GM21423 (cell line): ENCODE results near the gene RNF133.
"Not testable (repeated sequence)": the region's sequence is repeated elsewhere in the genome, so short reads cannot be mapped to it uniquely, and the experiment has no call there.

Experiments
- ATAC-seq: cut with Tn5 transposase; IDR thresholded peaks from one replicate; pipeline ENCODE4 v1.9.1; 2021; ENCODE audit warnings: mild to moderate bottlenecking, moderate library complexity; ENCODE audit not compliant: unreplicated experiment

RNF133 gene

GRCh38 chr7:122691569-122692235 is 7.2 kb downstream of the RNF133 start:
- no peak for ATAC-seq

DNA sequence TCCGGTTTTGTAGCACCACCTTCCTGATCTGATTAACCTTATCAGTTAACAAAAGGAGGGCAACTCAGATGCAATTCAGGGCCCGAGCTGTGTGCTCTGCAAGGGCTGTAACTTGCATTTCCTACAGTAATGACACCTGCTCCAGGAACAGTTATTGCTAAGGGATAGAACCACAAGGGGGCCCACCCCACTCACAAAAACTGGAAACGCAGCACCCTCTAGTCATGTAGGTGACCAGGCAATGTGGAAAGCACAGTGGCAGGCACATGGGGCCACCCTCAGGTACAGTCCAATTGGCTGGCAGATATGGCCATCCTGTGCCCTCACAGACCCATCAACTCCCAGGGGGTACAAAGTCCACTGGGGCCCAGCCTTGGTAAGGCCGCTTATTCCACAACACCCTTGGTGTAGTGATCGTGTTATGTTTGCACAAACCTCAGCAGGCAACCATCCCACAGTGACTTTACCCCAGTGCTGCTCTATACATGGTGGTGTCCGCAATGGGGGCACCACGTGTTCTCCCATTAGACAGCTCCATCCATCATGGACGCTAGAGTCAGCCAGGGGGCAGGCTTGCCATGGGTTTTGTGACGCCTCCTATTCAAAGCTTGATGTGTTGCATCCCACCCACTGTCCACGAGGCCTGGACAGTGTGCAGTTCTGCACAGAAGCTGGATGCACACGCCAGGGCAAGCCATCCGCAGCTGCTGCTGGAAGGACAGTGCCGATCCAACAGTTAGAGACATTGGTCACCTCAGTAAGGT is 9.4 kb downstream of the RNF133 start:
- ATAC-seq, result no peak

GRCh38 chr7:122688400-122688998 is 10.4 kb downstream of the RNF133 start:
- ATAC-seq, result no peak

DNA sequence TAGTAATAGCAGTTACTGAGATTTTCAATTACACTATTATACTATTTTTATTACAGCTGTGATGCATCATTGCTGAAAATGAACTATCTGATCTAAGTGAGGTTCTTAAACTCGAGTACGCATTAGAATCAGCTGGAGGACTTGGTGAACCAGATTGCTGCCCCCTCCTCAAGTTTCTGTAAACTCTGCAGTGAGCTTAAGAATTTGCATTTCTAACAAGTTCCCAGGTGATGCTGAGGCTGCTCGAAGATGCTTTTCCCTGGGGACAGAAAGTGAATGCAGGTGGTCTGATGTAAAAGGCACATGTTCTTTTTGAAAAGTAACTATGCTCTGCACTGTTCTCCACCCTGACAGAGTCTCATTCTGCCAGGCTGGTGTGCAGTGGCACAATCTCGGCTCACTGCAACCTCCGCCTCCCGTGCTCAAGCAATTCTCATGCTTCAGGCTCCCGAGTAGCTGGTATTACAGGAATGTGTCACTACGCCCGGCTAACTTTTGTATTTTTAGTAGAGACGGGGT is 12.5 kb downstream of the RNF133 start:
- ATAC-seq, result no peak

DNA sequence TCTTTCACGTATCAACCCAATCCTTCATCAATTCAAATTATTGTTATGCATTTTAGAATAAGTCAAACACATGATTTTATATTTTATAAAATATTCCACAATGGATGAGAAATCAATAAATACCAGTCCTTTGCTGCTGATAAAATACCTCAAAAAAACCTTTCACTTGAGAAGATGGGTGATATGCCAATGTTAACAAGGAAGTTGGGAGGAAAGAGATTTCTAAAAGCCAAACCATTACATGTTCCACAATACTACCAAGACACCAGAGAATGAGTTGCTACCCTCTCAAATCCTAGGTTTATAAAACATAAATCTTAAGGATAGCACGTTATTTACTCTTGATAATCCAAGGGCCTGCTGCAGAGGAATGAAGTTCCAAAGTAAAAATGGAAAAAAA is 14.4 kb downstream of the RNF133 start:
- ATAC-seq, result no peak

DNA sequence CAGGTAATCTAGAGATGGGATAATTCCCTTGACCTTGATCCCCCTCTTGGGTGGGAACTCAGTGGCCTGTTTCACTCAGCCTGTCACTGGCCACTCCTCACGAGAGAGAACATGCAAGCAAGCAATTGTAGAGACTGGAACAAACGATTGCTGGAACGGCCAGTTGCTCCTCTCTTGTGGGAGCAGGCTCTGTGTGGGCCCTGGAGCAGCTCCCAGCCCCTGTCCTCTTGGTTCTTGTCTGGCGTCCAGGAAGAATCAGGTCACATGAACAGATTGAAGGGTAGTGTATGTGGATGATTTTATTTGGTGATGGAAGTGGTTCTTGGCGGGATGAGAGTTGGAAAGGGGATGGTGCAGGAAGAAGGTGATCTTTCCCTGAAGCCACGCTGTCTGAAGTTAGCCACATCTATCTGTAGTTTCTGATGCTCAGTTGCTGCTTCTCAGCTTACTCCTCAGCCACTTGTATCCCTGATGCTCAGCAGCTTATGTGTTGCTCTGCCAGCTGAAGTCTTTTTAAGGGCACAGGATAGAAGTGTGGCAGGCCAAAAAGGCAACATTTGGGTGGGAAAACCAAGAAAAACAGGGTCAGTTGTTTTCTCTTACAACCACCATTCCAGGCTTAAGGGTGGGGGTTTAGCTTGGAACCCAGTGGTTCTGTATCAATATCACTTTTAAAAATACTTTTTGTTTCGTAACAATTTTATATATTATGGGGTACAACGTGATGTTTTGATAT is 15.9 kb downstream of the RNF133 start:
- ATAC-seq, result no peak

DNA sequence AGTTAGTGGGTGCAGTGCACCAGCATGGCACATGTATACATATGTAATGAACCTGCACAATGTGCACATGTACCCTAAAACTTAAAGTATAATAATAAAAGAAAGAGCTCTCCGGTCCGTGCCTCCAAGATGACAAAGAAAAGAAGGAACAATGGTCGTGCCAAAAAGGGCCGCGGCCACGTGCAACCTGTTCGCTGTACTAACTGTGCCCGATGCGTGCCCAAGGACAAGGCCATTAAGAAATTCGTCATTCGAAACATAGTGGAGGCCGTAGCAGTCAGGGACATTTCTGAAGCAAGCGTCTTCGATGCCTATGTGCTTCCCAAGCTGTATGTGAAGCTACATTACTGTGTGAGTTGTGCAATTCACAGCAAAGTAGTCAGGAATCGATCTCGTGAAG is 17.7 kb downstream of the RNF133 start:
- not testable (repeated sequence) for ATAC-seq

DNA sequence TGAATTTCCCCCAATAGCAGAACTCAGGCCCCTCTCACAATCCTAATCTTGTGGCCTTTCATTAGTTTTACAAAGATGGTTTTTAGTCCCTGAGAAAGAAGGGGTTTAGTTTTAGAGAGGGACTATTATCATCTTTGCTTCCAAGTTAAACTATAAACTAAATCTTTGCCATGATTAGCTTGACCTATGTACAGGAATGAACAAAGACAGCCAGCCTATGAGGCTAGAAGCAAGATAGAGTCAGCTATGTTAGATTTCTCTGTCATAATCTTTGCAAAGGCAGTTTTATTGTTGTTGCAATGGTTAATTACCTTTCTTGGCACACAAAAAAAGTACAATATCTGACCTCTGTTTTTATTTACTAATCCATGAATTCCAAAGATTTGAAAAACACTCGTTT is 19.1 kb downstream of the RNF133 start:
- no peak for ATAC-seq

GRCh38 chr7:122679269-122679709 is 19.6 kb downstream of the RNF133 start:
- ATAC-seq, result not testable (repeated sequence)

GRCh38 chr7:122677149-122677548 is 21.8 kb downstream of the RNF133 start:
- ATAC-seq, result no peak

GRCh38 chr7:122676466-122676865 is 22.5 kb downstream of the RNF133 start:
- ATAC-seq, result no peak

DNA sequence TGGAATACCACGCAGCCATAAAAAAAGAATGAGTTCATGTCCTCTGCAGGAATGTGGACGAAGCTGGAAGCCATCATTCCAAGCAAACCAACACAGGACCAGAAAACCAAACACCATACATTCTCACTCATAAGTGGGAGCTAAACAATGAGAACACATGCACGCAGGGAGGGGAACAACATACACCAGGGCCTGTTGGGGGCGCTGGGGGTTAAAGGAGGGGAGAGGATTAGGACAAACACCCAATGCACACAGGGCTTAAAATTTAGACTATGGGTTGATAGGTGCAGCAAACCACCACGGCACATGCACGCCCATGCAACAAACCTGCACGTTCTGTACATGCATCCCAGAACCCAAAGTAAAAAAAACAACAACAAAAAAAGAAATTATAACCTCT is 23.3 kb downstream of the RNF133 start:
- no peak for ATAC-seq

DNA sequence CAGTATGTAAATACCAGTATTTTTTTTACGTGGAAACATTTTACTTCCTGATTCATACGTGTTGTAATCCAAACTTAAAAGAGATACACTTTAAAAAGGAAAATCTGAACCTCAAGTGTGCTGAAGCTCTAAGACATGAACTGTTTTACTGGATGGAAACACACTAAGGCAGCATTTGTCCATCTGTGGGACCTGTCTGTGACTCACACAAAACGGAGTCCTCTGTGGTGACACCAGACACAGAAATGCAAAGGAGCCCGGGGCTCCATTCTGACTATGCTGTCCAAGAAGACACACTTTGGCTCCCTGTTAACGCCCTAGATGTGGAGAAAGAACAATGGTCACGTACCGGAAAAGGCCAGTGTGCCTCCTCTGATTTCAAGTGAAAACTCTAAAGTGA is 23.9 kb downstream of the RNF133 start:
- no peak for ATAC-seq

- ATAC-seq, result no peak
Measured at GRCh38 chr7:122674502-122674901, 24.4 kb downstream of the RNF133 start.

DNA sequence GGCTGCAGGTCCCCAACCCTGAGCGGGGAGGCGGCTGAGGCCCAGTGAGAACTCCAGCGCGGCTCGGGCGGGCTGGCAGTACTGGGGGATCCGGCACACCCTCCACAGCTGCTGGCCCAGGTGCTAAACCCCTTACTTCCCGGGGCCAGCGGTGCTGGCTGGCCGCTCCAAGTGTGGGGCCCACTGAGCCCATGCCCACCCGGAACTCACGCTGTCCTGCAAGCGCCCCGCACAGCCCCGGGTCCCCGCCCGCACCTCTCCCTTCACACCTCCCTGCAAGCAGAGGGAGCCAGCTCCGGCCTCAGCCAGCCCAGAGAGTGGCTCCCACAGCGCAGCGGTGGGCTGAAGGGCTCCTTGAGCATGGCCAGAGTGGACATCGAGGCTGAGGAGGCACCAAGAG is 25.0 kb downstream of the RNF133 start:
- ATAC-seq, result no peak

DNA sequence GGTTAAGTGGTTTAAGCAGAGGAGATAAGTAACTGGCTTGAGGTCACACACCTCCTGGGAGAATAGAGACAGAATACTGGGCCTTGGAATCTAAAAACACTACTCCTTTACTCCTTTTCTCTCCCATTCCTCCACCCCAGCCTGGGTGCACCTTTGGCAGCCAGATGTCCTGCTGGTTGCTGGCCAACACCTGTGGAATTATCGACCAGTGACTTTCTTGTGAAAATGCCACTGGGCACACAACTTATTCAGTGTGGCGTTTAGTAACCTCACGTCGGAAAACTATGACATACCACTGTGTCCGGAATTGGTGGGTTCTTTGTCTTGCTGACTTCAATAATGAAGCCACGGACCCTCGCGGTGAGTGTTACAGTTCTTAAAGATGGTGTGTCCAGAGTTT is 26.4 kb downstream of the RNF133 start:
- no peak for ATAC-seq

GRCh38 chr7:122663733-122664132 is 35.2 kb downstream of the RNF133 start:
- ATAC-seq, result no peak

DNA sequence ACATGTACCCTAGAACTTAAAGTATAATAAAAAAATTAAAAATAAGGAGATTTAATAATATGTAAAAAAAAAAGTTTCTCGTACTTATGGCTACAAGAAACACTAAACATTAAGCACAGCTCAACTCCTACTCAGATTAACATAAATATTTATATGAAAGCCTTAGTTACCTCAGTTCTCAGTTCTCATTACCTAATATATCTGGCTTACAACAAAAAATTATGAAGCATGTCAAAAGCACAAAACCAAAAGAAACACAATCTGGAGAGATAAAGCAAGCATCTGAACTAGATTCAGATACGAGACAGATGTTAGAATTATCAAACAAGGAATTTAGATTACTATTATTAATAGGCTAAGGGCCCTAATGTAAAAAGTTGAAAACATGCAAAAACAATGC is 40.1 kb downstream of the RNF133 start:
- no peak for ATAC-seq

GRCh38 chr7:122653685-122654084 is 45.2 kb downstream of the RNF133 start:
- ATAC-seq, result no peak

- ATAC-seq, result no peak
Measured at GRCh38 chr7:122652876-122653275, 46.0 kb downstream of the RNF133 start.

- no peak for ATAC-seq
Measured at GRCh38 chr7:122651451-122651850, 47.5 kb downstream of the RNF133 start.
